DOHH2 (cell line): ENCODE measurements around the gene GPHN.

ENCODE experiments used
- CTCF ChIP-seq: fragments of 200-600 bp; sonication (generic); IDR thresholded peaks from one replicate; pipeline ENCODE4 v1.5.1; 2014; ENCODE audit warnings: antibody characterized with exemption, mild to moderate bottlenecking, low read depth, low read length; ENCODE audit not compliant: poor library complexity, severe bottlenecking
- EZH2phosphoT487 ChIP-seq: fragments of 200-600 bp; sonication (generic); IDR thresholded peaks from 2 replicates; pipeline ENCODE4 v1.6.1; 2017; ENCODE audit warnings: borderline replicate concordance, mild to moderate bottlenecking, antibody characterized with exemption, low read length, moderate library complexity, mixed read lengths

- peak; percentile 30 for TF ChIP-seq CTCF
- no peak for TF ChIP-seq EZH2phosphoT487
These were observed 154.4 kb downstream of the GPHN start for GRCh38 chr14:66662374-66662773.
